ENCODE measurements around the gene B4GALT5. TPM values are rescaled to one million over a fixed set of nuclear protein-coding genes. Genes with fewer than 3 reads are reported as not detected.

B4GALT5 gene
- total RNA-seq, 1 experiment from 2014 or later, result 62.4 TPM

- TF ChIP-seq ZNF263 (CRISPR knock-in tag; IDR thresholded peaks at IDR 0.05; ENCODE audit: low read depth) (no peak), ZNF219 (CRISPR knock-in tag; IDR thresholded peaks at IDR 0.05; ENCODE audit: borderline replicate concordance) (no peak), ATF2 (CRISPR knock-in tag; IDR thresholded peaks at IDR 0.05; ENCODE audit: borderline replicate concordance, low read depth) (no peak), CREB1 (CRISPR knock-in tag; IDR thresholded peaks at IDR 0.05) (no peak), GTF2I (CRISPR knock-in tag; conservative IDR thresholded peaks at IDR 0.05) (no peak), FOXP1 (CRISPR knock-in tag; IDR thresholded peaks at IDR 0.05; ENCODE audit: borderline replicate concordance) (no peak), NFYB (CRISPR knock-in tag; conservative IDR thresholded peaks at IDR 0.05; ENCODE audit: low read depth) (no peak), OVOL2 (CRISPR knock-in tag; IDR thresholded peaks at IDR 0.05; ENCODE audit: borderline replicate concordance) (no peak)
- TF ChIP-seq, protein P1, sequence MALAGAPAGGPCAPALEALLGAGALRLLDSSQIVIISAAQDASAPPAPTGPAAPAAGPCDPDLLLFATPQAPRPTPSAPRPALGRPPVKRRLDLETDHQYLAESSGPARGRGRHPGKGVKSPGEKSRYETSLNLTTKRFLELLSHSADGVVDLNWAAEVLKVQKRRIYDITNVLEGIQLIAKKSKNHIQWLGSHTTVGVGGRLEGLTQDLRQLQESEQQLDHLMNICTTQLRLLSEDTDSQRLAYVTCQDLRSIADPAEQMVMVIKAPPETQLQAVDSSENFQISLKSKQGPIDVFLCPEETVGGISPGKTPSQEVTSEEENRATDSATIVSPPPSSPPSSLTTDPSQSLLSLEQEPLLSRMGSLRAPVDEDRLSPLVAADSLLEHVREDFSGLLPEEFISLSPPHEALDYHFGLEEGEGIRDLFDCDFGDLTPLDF (CRISPR knock-in tag; IDR thresholded peaks at IDR 0.05), result no peak
Observed at GRCh38 chr20:49663112-49663511, 50.6 kb downstream of the B4GALT5 start (continued).

GRCh38 chr20:49661560-49662329 lies 51.9 kb downstream of the B4GALT5 start:
- Mint-ChIP-seq H3K4me3 (no peak overlapping the region), H3K27ac (peak overlapping the region; percentile 76), H3K27me3 (ENCODE audit: low read depth) (no peaks in the 10 kb centered on the region), H3K9me3 (no peaks in the 10 kb centered on the region), H3K36me3 (no peaks in the 10 kb centered on the region), H3K4me1 (peaks cover 54% of the 10 kb centered on the region)
- POLR2A ChIA-PET, result no interaction called here
- ATAC-seq, result no peak
- TF ChIP-seq, protein P2, sequence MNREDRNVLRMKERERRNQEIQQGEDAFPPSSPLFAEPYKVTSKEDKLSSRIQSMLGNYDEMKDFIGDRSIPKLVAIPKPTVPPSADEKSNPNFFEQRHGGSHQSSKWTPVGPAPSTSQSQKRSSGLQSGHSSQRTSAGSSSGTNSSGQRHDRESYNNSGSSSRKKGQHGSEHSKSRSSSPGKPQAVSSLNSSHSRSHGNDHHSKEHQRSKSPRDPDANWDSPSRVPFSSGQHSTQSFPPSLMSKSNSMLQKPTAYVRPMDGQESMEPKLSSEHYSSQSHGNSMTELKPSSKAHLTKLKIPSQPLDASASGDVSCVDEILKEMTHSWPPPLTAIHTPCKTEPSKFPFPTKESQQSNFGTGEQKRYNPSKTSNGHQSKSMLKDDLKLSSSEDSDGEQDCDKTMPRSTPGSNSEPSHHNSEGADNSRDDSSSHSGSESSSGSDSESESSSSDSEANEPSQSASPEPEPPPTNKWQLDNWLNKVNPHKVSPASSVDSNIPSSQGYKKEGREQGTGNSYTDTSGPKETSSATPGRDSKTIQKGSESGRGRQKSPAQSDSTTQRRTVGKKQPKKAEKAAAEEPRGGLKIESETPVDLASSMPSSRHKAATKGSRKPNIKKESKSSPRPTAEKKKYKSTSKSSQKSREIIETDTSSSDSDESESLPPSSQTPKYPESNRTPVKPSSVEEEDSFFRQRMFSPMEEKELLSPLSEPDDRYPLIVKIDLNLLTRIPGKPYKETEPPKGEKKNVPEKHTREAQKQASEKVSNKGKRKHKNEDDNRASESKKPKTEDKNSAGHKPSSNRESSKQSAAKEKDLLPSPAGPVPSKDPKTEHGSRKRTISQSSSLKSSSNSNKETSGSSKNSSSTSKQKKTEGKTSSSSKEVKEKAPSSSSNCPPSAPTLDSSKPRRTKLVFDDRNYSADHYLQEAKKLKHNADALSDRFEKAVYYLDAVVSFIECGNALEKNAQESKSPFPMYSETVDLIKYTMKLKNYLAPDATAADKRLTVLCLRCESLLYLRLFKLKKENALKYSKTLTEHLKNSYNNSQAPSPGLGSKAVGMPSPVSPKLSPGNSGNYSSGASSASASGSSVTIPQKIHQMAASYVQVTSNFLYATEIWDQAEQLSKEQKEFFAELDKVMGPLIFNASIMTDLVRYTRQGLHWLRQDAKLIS (CRISPR knock-in tag; IDR thresholded peaks at IDR 0.05; ENCODE audit: borderline replicate concordance), result no peak
- TF ChIP-seq, protein P1 (CRISPR knock-in tag; IDR thresholded peaks at IDR 0.05), result no peak
- CTCF ChIA-PET, result interaction anchor here (1.0 to 1.1 kb wide), 2 partner anchors 51 to 139 kb away, joined by 3 read pairs; no protein-coding TSS in a partner anchor
- DNase-seq (ENCODE audit: low spot score), result no peak

- POLR2A ChIA-PET, result no interaction called here
- Mint-ChIP-seq H3K27ac (peak overlapping the region; percentile 57; the same call in 1 of the 2 replicates), H3K27me3 (ENCODE audit: low read depth) (no peaks in the 10 kb centered on the region), H3K36me3 (peaks cover 6% of the 10 kb centered on the region), H3K9me3 (no peaks in the 10 kb centered on the region), H3K4me1 (peaks cover 46% of the 10 kb centered on the region), H3K4me3 (no peak overlapping the region)
- ATAC-seq (no peak), DNase-seq (ENCODE audit: low spot score) (no peak)
- CTCF ChIA-PET, result interaction anchor here (1.0 kb wide), 1 partner anchor 50 kb away, joined by 3 read pairs; no protein-coding TSS in a partner anchor
- TF ChIP-seq JAZF1 (CRISPR knock-in tag; IDR thresholded peaks at IDR 0.05), result no peak
- TF ChIP-seq ELF4 (CRISPR knock-in tag; IDR thresholded peaks at IDR 0.05; ENCODE audit: low read depth), result no peak
- no peak for TF ChIP-seq JUN (CRISPR knock-in tag; IDR thresholded peaks at IDR 0.05)
- no peak for TF ChIP-seq ZNF416 (CRISPR knock-in tag; IDR thresholded peaks at IDR 0.05)
- TF ChIP-seq KAT7 (CRISPR knock-in tag; IDR thresholded peaks at IDR 0.05; ENCODE audit: borderline replicate concordance), result no peak
- no peak for TF ChIP-seq GABPB1 (CRISPR knock-in tag; IDR thresholded peaks at IDR 0.05)
- TF ChIP-seq ZNF671 (CRISPR knock-in tag; IDR thresholded peaks at IDR 0.05), result no peak
- no peak for TF ChIP-seq ESRRA (CRISPR knock-in tag; IDR thresholded peaks at IDR 0.05; ENCODE audit: borderline replicate concordance)
- no peak for TF ChIP-seq ZNF396 (CRISPR knock-in tag; IDR thresholded peaks at IDR 0.05; ENCODE audit: borderline replicate concordance)
- TF ChIP-seq CBFB (CRISPR knock-in tag; IDR thresholded peaks at IDR 0.05; ENCODE audit: low read depth), result no peak
- TF ChIP-seq ZNF425 (CRISPR knock-in tag; conservative IDR thresholded peaks at IDR 0.05), result no peak
- no peak for TF ChIP-seq SP1 (CRISPR knock-in tag; conservative IDR thresholded peaks at IDR 0.05)
- TF ChIP-seq RELA (CRISPR knock-in tag; IDR thresholded peaks at IDR 0.05; ENCODE audit: borderline replicate concordance), result no peak
- no peak for TF ChIP-seq ZNF263 (CRISPR knock-in tag; IDR thresholded peaks at IDR 0.05; ENCODE audit: low read depth)
Observed at GRCh38 chr20:49660912-49661311, 52.8 kb downstream of the B4GALT5 start.
